BLaER1 (cell line): ENCODE results near the gene CCDC154.
A peak's percentile ranks its signal among the peaks of the same experiment; 100 is the strongest.
"Not testable (repeated sequence)": the region's sequence is repeated elsewhere in the genome, so short reads cannot be mapped to it uniquely, and the experiment has no call there.

ENCODE experiments used
- H3K27ac ChIP-seq: shearing (Covaris generic); formaldehyde crosslinking; 2 replicates; pipeline ENCODE4 v1.8.1; 2022
- H3K27me3 ChIP-seq: shearing (Covaris generic); formaldehyde crosslinking; 2 replicates; pipeline ENCODE4 v1.8.1; 2022
- H3K36me3 ChIP-seq: shearing (Covaris generic); formaldehyde crosslinking; 2 replicates; pipeline ENCODE4 v1.8.1; 2022
- H3K4me1 ChIP-seq: shearing (Covaris generic); formaldehyde crosslinking; 2 replicates; pipeline ENCODE4 v1.8.1; 2022
- H3K4me2 ChIP-seq: shearing (Covaris generic); formaldehyde crosslinking; 2 replicates; pipeline ENCODE4 v1.8.1; 2022
- H3K4me3 ChIP-seq: shearing (Covaris generic); formaldehyde crosslinking; 2 replicates; pipeline ENCODE4 v1.8.1; 2022
- H3K9ac ChIP-seq: shearing (Covaris generic); formaldehyde crosslinking; 2 replicates; pipeline ENCODE4 v1.8.1; 2022
- H3K9me3 ChIP-seq: shearing (Covaris generic); formaldehyde crosslinking; 2 replicates; pipeline ENCODE4 v1.8.1; 2022
- H4K20me1 ChIP-seq: shearing (Covaris generic); formaldehyde crosslinking; 2 replicates; pipeline ENCODE4 v1.8.1; 2022
- Cebpa-rat ChIP-seq: shearing (Covaris generic); IDR thresholded peaks from 2 replicates; pipeline ENCODE4 v1.8.1; 2022

The CCDC154 gene

GRCh38 chr16:1487395-1488053 lies 43.2 kb upstream of the CCDC154 start:
- Histone ChIP-seq H3K27me3 (no peaks in the 10 kb centered on the region), H3K27ac (no peak overlapping the region), H4K20me1 (no peaks in the 10 kb centered on the region), H3K9me3 (no peaks in the 10 kb centered on the region), H3K36me3 (no peaks in the 10 kb centered on the region), H3K9ac (no peak overlapping the region), H3K4me3 (no peak overlapping the region), H3K4me1 (peaks cover 6% of the 10 kb centered on the region), H3K4me2 (no peak overlapping the region)
- TF ChIP-seq Cebpa-rat = no peak

- Histone ChIP-seq H3K9ac (no peak overlapping the region), H3K4me2 (no peak overlapping the region)
Observed at GRCh38 chr16:1486551-1487390, 42.4 kb upstream of the CCDC154 start.

GRCh38 chr16:1485847-1486496 lies 41.6 kb upstream of the CCDC154 start:
- H4K20me1 ChIP-seq = no peaks in the 10 kb centered on the region
- no peak overlapping the region for H3K4me3 ChIP-seq
- no peaks in the 10 kb centered on the region for H3K36me3 ChIP-seq
- no peak for TF ChIP-seq Cebpa-rat
- no peaks in the 10 kb centered on the region for H3K9me3 ChIP-seq
- H3K27me3 ChIP-seq = no peaks in the 10 kb centered on the region
- H3K4me2 ChIP-seq = no peak overlapping the region
- H3K27ac ChIP-seq = no peak overlapping the region
- peaks cover 3% of the 10 kb centered on the region for H3K4me1 ChIP-seq
- no peak overlapping the region for H3K9ac ChIP-seq

More at GRCh38 chr16:1486551-1487390, 42.4 kb upstream of the CCDC154 start:
- Histone ChIP-seq H3K9me3 (no peaks in the 10 kb centered on the region), H3K4me3 (no peak overlapping the region), H3K4me1 (no peaks in the 10 kb centered on the region), H3K27ac (no peak overlapping the region), H3K36me3 (no peaks in the 10 kb centered on the region), H3K27me3 (no peaks in the 10 kb centered on the region), H4K20me1 (no peaks in the 10 kb centered on the region)
- no peak for TF ChIP-seq Cebpa-rat

- no peaks in the 10 kb centered on the region for H4K20me1 ChIP-seq
- no peak overlapping the region for H3K27ac ChIP-seq
- H3K4me2 ChIP-seq = no peak overlapping the region
- H3K4me3 ChIP-seq = no peak overlapping the region
- TF ChIP-seq Cebpa-rat = no peak
- H3K27me3 ChIP-seq = no peaks in the 10 kb centered on the region
- H3K36me3 ChIP-seq = no peaks in the 10 kb centered on the region
- H3K9me3 ChIP-seq = no peaks in the 10 kb centered on the region
- peaks cover 21% of the 10 kb centered on the region for H3K4me1 ChIP-seq
- H3K9ac ChIP-seq = no peak overlapping the region
Observed at GRCh38 chr16:1481906-1482835, 37.8 kb upstream of the CCDC154 start.

GRCh38 chr16:1478937-1479336 lies 34.6 kb upstream of the CCDC154 start:
- not testable (repeated sequence) for H3K9me3 ChIP-seq, H3K9ac ChIP-seq, H3K27ac ChIP-seq, H3K36me3 ChIP-seq, H3K27me3 ChIP-seq, H3K4me3 ChIP-seq, H4K20me1 ChIP-seq, H3K4me2 ChIP-seq
- H3K4me1 ChIP-seq = peaks cover 35% of the 10 kb centered on the region

- H3K9ac ChIP-seq = no peak overlapping the region
- H4K20me1 ChIP-seq = 0 out of 2 replicates have a peak, but pooled peaks cover 5% of the 10 kb centered on the region
- no peaks in the 10 kb centered on the region for H3K36me3 ChIP-seq
Observed at GRCh38 chr16:1477033-1477432, 32.7 kb upstream of the CCDC154 start.

GRCh38 chr16:1475552-1476114 lies 31.3 kb upstream of the CCDC154 start:
- Histone ChIP-seq H3K27ac (peak overlapping the region; percentile 99), H4K20me1 (0 out of 2 replicates have a peak, but pooled peaks cover 5% of the 10 kb centered on the region), H3K4me1 (peaks cover 61% of the 10 kb centered on the region), H3K4me2 (peak overlapping the region; percentile 100), H3K4me3 (peak overlapping the region; percentile 88), H3K9ac (peak overlapping the region; percentile 98), H3K9me3 (no peaks in the 10 kb centered on the region), H3K36me3 (no peaks in the 10 kb centered on the region), H3K27me3 (no peaks in the 10 kb centered on the region)
- no peak for TF ChIP-seq Cebpa-rat

More at GRCh38 chr16:1477033-1477432, 32.7 kb upstream of the CCDC154 start:
- Histone ChIP-seq H3K4me1 (peaks cover 54% of the 10 kb centered on the region), H3K4me3 (no peak overlapping the region), H3K27ac (no peak overlapping the region), H3K27me3 (no peaks in the 10 kb centered on the region), H3K4me2 (no peak overlapping the region), H3K9me3 (no peaks in the 10 kb centered on the region)
- no peak for TF ChIP-seq Cebpa-rat

GRCh38 chr16:1474796-1475551 lies 30.6 kb upstream of the CCDC154 start, which contains the start of gene CLCN7:
Gene CLCN7, minus strand, starts transcription at chr16:1475028. Its CDS starts 54 bp downstream, at chr16:1474974.
- H3K9me3 ChIP-seq = no peaks in the 10 kb centered on the region
- H3K4me3 ChIP-seq = peak within 1 kb of the TSS; percentile 88
- H3K4me1 ChIP-seq = peaks cover 61% of the 10 kb centered on the region
- no peak for TF ChIP-seq Cebpa-rat
- peak within 1 kb of the TSS; percentile 99 for H3K27ac ChIP-seq
- H3K36me3 ChIP-seq = no peaks in the 10 kb centered on the region
- no peaks in the 10 kb centered on the region for H3K27me3 ChIP-seq
- peak within 1 kb of the TSS; percentile 98 for H3K9ac ChIP-seq
- peak within 1 kb of the TSS; percentile 100 for H3K4me2 ChIP-seq
- H4K20me1 ChIP-seq = 0 out of 2 replicates have a peak, but pooled peaks cover 5% of the 10 kb centered on the region
